Activated T-cell treated with anti-CD3 and anti-CD28 coated beads, Interleukin-2, amount 50 U/mL, for 48 hours (primary cell): ENCODE measurements around the gene ARHGEF28.

Source experiments
- DNase-seq, 2 experiments: peaks; one replicate each; pipeline ENCODE4 v3.0.0-alpha.2; 2020

Gene ARHGEF28

GRCh38 chr5:73663161-73663859, 37.3 kb downstream of the ARHGEF28 start:
- DNase-seq: no peak

GRCh38 chr5:73663860-73664240, 37.9 kb downstream of the ARHGEF28 start:
- no peak for DNase-seq

GRCh38 chr5:73664796-73665195, 38.8 kb downstream of the ARHGEF28 start:
- no peak for DNase-seq

GRCh38 chr5:73666891-73667290, 40.9 kb downstream of the ARHGEF28 start:
- DNase-seq: no peak

- DNase-seq: no peak
Observed at GRCh38 chr5:73668017-73668416, 42.0 kb downstream of the ARHGEF28 start.

- DNase-seq: no peak
Observed at GRCh38 chr5:73668486-73669111, 42.6 kb downstream of the ARHGEF28 start.

GRCh38 chr5:73670731-73671130, 44.7 kb downstream of the ARHGEF28 start:
- no peak for DNase-seq

GRCh38 chr5:73672132-73672531, 46.1 kb downstream of the ARHGEF28 start:
- no peak for DNase-seq

GRCh38 chr5:73673161-73673591, 47.2 kb downstream of the ARHGEF28 start:
- DNase-seq: no peak

- no peak for DNase-seq
Observed at GRCh38 chr5:73674669-73675004, 48.6 kb downstream of the ARHGEF28 start.

GRCh38 chr5:73678322-73678740, 52.3 kb downstream of the ARHGEF28 start:
- no peak for DNase-seq

GRCh38 chr5:73678807-73679206, 52.8 kb downstream of the ARHGEF28 start:
- no peak for DNase-seq

GRCh38 chr5:73682176-73682575, 56.2 kb downstream of the ARHGEF28 start:
- no peak for DNase-seq

- DNase-seq: no peak
Observed at GRCh38 chr5:73684691-73685090, 58.7 kb downstream of the ARHGEF28 start.

GRCh38 chr5:73686912-73687311, 60.9 kb downstream of the ARHGEF28 start:
- DNase-seq: no peak

- no peak for DNase-seq
Observed at GRCh38 chr5:73687357-73687756, 61.4 kb downstream of the ARHGEF28 start.

- no peak for DNase-seq
Observed at GRCh38 chr5:73690015-73690414, 64.0 kb downstream of the ARHGEF28 start.

GRCh38 chr5:73691302-73692080, 65.5 kb downstream of the ARHGEF28 start:
- DNase-seq: no peak

- DNase-seq: no peak
Observed at GRCh38 chr5:73692166-73692640, 66.2 kb downstream of the ARHGEF28 start.

- no peak for DNase-seq
Observed at GRCh38 chr5:73692981-73693380, 67.0 kb downstream of the ARHGEF28 start.

- DNase-seq: no peak
Observed at GRCh38 chr5:73693573-73694061, 67.6 kb downstream of the ARHGEF28 start.

GRCh38 chr5:73694089-73694488, 68.1 kb downstream of the ARHGEF28 start:
- peak in 1 of 2 experiments; percentile 21 for DNase-seq

GRCh38 chr5:73698011-73698410, 72.0 kb downstream of the ARHGEF28 start:
- DNase-seq: no peak

GRCh38 chr5:73701566-73701965, 75.6 kb downstream of the ARHGEF28 start:
- DNase-seq: no peak
